Lower lobe of right lung (tissue), 2 donors: ENCODE results near the gene PDLIM5. TPM values are rescaled to one million over a fixed set of nuclear protein-coding genes. Genes with fewer than 3 reads are reported as not detected.

ENCODE experiments used
- ATAC-seq, 2 donors: fragments of 200-7000 bp; cut with Tn5 transposase; one replicate each; pipeline ENCODE4 v1.9.1; 2020 to 2022; ENCODE audit warnings: mild to moderate bottlenecking in 2 of 2, moderate library complexity in 2 of 2
- DNase-seq: peaks from one replicate; pipeline ENCODE4 v3.0.0-alpha.2; 2020
- H3K27ac ChIP-seq: fragments of 200-600 bp; one replicate; pipeline ENCODE4 v1.8.0; 2022
- H3K27me3 ChIP-seq: fragments of 200-600 bp; one replicate; pipeline ENCODE4 v1.8.0; 2022; ENCODE audit warnings: low read depth
- H3K36me3 ChIP-seq: fragments of 200-600 bp; one replicate; pipeline ENCODE4 v1.8.0; 2022; ENCODE audit warnings: mild to moderate bottlenecking
- H3K4me1 ChIP-seq: fragments of 200-600 bp; one replicate; pipeline ENCODE4 v1.8.0; 2022
- H3K4me3 ChIP-seq: fragments of 200-600 bp; one replicate; pipeline ENCODE4 v1.8.0; 2022; ENCODE audit warnings: mild to moderate bottlenecking
- H3K9me3 ChIP-seq: fragments of 200-600 bp; one replicate; pipeline ENCODE4 v1.8.0; 2022
- intact Hi-C: fragments of 100-400 bp; cut with DNase I; formaldehyde crosslinking; loops from one replicate; pipeline ENCODE4 v1.11.0; 2022
- total RNA-seq: library from RNA; stranded (reverse); fragmentation: NEBNext Ultra II Directional; extraction: Animal tissue kit (Norgen Biotek cat#: 25700); gene quantifications from one replicate; pipeline ENCODE4 v1.2.1, GENCODE V29; 2021
- TF ChIP-seq, protein P1 (sequence below): fragments of 200-600 bp; IDR thresholded peaks from one replicate; pipeline ENCODE4 v1.8.0; 2022; ENCODE audit warnings: antibody characterized with exemption, mild to moderate bottlenecking
- donor health status: DM: no; HTN: yes; CAD: no; lungs with severe emphysema.

Gene PDLIM5
- total RNA-seq, 1 donor from 2014 or later: 75.8 TPM

- Histone ChIP-seq H3K4me1 (no peaks in the 10 kb centered on the region), H3K36me3 (peaks cover 9% of the 10 kb centered on the region), H3K27me3 (no peaks in the 10 kb centered on the region), H3K9me3 (no peaks in the 10 kb centered on the region), H3K4me3 (no peak overlapping the region), H3K27ac (no peak overlapping the region)
- TF ChIP-seq, protein P1, sequence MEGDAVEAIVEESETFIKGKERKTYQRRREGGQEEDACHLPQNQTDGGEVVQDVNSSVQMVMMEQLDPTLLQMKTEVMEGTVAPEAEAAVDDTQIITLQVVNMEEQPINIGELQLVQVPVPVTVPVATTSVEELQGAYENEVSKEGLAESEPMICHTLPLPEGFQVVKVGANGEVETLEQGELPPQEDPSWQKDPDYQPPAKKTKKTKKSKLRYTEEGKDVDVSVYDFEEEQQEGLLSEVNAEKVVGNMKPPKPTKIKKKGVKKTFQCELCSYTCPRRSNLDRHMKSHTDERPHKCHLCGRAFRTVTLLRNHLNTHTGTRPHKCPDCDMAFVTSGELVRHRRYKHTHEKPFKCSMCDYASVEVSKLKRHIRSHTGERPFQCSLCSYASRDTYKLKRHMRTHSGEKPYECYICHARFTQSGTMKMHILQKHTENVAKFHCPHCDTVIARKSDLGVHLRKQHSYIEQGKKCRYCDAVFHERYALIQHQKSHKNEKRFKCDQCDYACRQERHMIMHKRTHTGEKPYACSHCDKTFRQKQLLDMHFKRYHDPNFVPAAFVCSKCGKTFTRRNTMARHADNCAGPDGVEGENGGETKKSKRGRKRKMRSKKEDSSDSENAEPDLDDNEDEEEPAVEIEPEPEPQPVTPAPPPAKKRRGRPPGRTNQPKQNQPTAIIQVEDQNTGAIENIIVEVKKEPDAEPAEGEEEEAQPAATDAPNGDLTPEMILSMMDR: no peak
- DNase-seq (no peak), ATAC-seq (no peak)
- intact Hi-C loops: no loop called here
These were observed 197.8 kb downstream of the PDLIM5 start for GRCh38 chr4:94649381-94650133.

GRCh38 chr4:94650134-94650495 is 198.4 kb downstream of the PDLIM5 start:
- TF ChIP-seq, protein P1: no peak
- no peak for ATAC-seq
- peaks cover 5% of the 10 kb centered on the region for H3K36me3 ChIP-seq

DNA sequence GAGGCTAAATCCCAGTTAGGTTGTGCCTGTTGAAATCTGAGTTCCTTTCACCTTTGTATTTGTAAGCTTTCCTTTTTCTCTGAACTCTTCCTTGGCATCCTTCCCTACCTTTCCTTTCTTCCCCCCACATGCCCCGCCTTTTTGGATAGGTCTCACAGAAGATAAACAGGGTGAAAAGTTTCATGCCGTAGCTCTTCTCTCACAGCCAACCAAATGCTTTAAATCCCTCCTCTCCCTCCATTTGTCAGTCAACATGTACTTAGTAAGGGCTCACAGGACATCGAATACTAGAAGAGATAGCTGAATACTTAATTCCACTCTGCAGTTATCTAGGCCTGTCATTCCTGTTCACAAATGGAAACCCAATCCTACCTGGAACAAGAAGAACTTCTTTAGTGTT is 198.9 kb downstream of the PDLIM5 start:
- intact Hi-C loops: no loop called here
- Histone ChIP-seq H3K4me1 (no peaks in the 10 kb centered on the region), H3K9me3 (no peaks in the 10 kb centered on the region), H3K4me3 (no peak overlapping the region), H3K27ac (no peak overlapping the region), H3K36me3 (peaks cover 5% of the 10 kb centered on the region), H3K27me3 (no peaks in the 10 kb centered on the region)
- ATAC-seq: no peak
- TF ChIP-seq, protein P1: no peak
- DNase-seq: no peak

More at GRCh38 chr4:94650134-94650495, 198.4 kb downstream of the PDLIM5 start:
- Histone ChIP-seq H3K4me1 (no peaks in the 10 kb centered on the region), H3K4me3 (no peak overlapping the region), H3K27ac (no peak overlapping the region), H3K27me3 (no peaks in the 10 kb centered on the region), H3K9me3 (no peaks in the 10 kb centered on the region)
- DNase-seq: no peak
- intact Hi-C loops: no loop called here

- no peaks in the 10 kb centered on the region for H3K4me1 ChIP-seq
- TF ChIP-seq, protein P1: no peak
- no peaks in the 10 kb centered on the region for H3K9me3 ChIP-seq
- H3K27me3 ChIP-seq: no peaks in the 10 kb centered on the region
- ATAC-seq (no peak), DNase-seq (no peak)
- peaks cover 18% of the 10 kb centered on the region for H3K36me3 ChIP-seq
- intact Hi-C loops: no loop called here
- no peak overlapping the region for H3K27ac ChIP-seq
- no peak overlapping the region for H3K4me3 ChIP-seq
These were observed 201.4 kb downstream of the PDLIM5 start for GRCh38 chr4:94653095-94653649.

- Histone ChIP-seq H3K27ac (no peak overlapping the region), H3K4me3 (no peak overlapping the region), H3K4me1 (no peaks in the 10 kb centered on the region), H3K9me3 (no peaks in the 10 kb centered on the region), H3K27me3 (no peaks in the 10 kb centered on the region), H3K36me3 (peaks cover 23% of the 10 kb centered on the region)
- intact Hi-C loops: no loop called here
- ATAC-seq (no peak), DNase-seq (no peak)
- TF ChIP-seq, protein P1: no peak
These were observed 202.4 kb downstream of the PDLIM5 start for GRCh38 chr4:94653984-94654609.
